Fibroblast of lung (primary cell): ENCODE results near the gene TSHZ3. TPM values are rescaled to one million over a fixed set of nuclear protein-coding genes. Genes with fewer than 3 reads are reported as not detected.
A peak's percentile ranks its signal among the peaks of the same experiment; 100 is the strongest.

Source experiments
- DNase-seq, 2 donors: peaks; one replicate each; pipeline versions ENCODE4 v3.0.0 to v3.0.0-alpha.2; 2010; ENCODE audit warnings: low read depth in 2 of 2
- H2AFZ ChIP-seq: 2 replicates; pipeline ENCODE4 v1.5.1; 2012; ENCODE audit warnings: low read length, control low read depth, inconsistent platforms
- H3K27ac ChIP-seq: 2 replicates; pipeline ENCODE4 v1.5.1; 2011; ENCODE audit warnings: low read length, control low read depth; ENCODE audit not compliant: insufficient read depth
- H3K27me3 ChIP-seq: 2 replicates; pipeline ENCODE4 v1.5.1; 2011; ENCODE audit warnings: mild to moderate bottlenecking, low read length; ENCODE audit not compliant: control insufficient read depth, insufficient read depth
- H3K36me3 ChIP-seq: 2 replicates; pipeline ENCODE4 v1.5.1; 2011; ENCODE audit warnings: low read length; ENCODE audit not compliant: control insufficient read depth, insufficient read depth
- H3K4me1 ChIP-seq: 2 replicates; pipeline ENCODE4 v1.5.1; 2011; ENCODE audit warnings: low read length; ENCODE audit not compliant: control insufficient read depth, insufficient read depth; ENCODE audit errors: extremely low read depth
- H3K4me2 ChIP-seq: 2 replicates; pipeline ENCODE4 v1.5.1; 2011; ENCODE audit warnings: low read length, control low read depth; ENCODE audit not compliant: insufficient read depth; ENCODE audit errors: extremely low read depth
- H3K4me3 ChIP-seq, 4 experiments: fragments of 200-600 bp in 1 of 4; sonication (generic) in 1 of 4; replicated peaks in 1 of 4; 2 replicates each; pipeline ENCODE4 v1.5.1; 2011 to 2016; ENCODE audit warnings: low read length in 4 of 4, low read depth in 3 of 4, mild to moderate bottlenecking in 3 of 4, control low read depth in 2 of 4, inconsistent platforms in 1 of 4, mixed read lengths in 1 of 4; ENCODE audit not compliant: insufficient read depth in 1 of 4; ENCODE audit errors: control extremely low read depth in 1 of 4
- H3K79me2 ChIP-seq: 2 replicates; pipeline ENCODE4 v1.5.1; 2012; ENCODE audit warnings: mild to moderate bottlenecking, low read length, inconsistent platforms; ENCODE audit not compliant: control insufficient read depth, insufficient read depth
- H3K9ac ChIP-seq: 2 replicates; pipeline ENCODE4 v1.5.1; 2011; ENCODE audit warnings: mild to moderate bottlenecking, low read length, control low read depth; ENCODE audit not compliant: insufficient read depth
- H3K9me3 ChIP-seq: 2 replicates; pipeline ENCODE4 v1.5.1; 2012; ENCODE audit warnings: low read depth, low read length; ENCODE audit not compliant: control insufficient read depth, insufficient read depth
- H4K20me1 ChIP-seq: 2 replicates; pipeline ENCODE4 v1.5.1; 2011; ENCODE audit warnings: low read length; ENCODE audit not compliant: control insufficient read depth, insufficient read depth; ENCODE audit errors: extremely low read depth
- EZH2 ChIP-seq: IDR thresholded peaks from 2 replicates; pipeline ENCODE4 v1.5.1; 2012; ENCODE audit warnings: low read length, control low read depth, mild to moderate bottlenecking; ENCODE audit errors: missing control alignments
- polyA plus RNA-seq, 2 donors: library from polyadenylated mRNA; depleted of rRNA in 1 of 2; stranded (reverse) in 1 of 2; unstranded in 1 of 2; fragments of >200 nt; gene quantifications; 2 replicates each; pipeline ENCODE4 v1.2.1, GENCODE V29; 2011 to 2012; ENCODE audit warnings: missing spikeins in 1 of 2
- total RNA-seq: library from RNA; depleted of rRNA; stranded (reverse); fragments of >200 nt; gene quantifications from 2 replicates; pipeline ENCODE4 v1.2.1, GENCODE V29; 2014
- TF ChIP-seq, protein P1 (sequence below), 2 donors: IDR thresholded peaks in 1 of 2; conservative IDR thresholded peaks in 1 of 2; 1 replicate in 1 of 2; 2 replicates in 1 of 2; pipeline ENCODE4 v1.5.1; 2011 to 2012; ENCODE audit warnings: low read length in 2 of 2, control low read depth in 1 of 2, inconsistent platforms in 1 of 2, low read depth in 1 of 2, mild to moderate bottlenecking in 1 of 2

TSHZ3 gene
- total and polyA plus RNA-seq, 2 donors (not counting 1 experiment from before 2014, with no cell fraction given) = 7.0 to 17.3 TPM

DNA sequence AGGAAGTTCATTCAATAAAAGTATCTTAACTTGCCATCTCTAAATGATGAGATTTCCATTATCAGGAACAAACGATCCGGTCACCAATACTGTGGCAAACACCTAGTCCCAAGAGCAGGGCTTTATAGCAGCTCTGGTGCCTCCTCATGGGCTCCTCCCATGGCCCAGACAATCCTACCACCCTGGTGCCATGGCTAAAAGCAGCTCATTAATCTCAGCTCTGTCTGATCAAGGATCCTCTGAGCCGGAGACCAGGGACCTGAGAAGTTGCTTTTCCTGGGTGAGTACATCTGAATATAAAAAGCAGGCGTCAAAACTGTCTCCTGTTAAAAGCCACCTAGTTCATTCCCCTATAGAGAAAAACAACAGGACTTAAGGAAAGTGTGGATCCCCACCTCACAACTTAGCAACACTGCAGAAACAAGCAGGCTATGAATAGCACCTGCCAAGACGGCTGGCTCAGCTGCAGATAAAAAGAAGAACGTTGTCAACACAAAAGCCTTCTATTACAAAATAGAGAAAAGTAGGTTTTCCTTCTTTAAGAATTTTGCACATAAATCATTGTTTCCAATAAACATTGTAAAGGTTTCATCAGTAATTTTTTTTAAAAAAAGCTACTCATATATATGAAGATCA, 30.3 kb downstream of the TSHZ3 start:
- Histone ChIP-seq H3K36me3 (peaks cover 3% of the 10 kb centered on the region), H3K9ac (no peak overlapping the region), H4K20me1 (no peaks in the 10 kb centered on the region), H3K27ac (no peak overlapping the region), H3K4me1 (no peaks in the 10 kb centered on the region), H3K9me3 (no peaks in the 10 kb centered on the region), H2AFZ (no peak overlapping the region), H3K4me2 (no peak overlapping the region), H3K79me2 (peaks cover 70% of the 10 kb centered on the region), H3K4me3 (no peak overlapping the region), H3K27me3 (no peaks in the 10 kb centered on the region)
- no peak for DNase-seq
- TF ChIP-seq, protein P1, sequence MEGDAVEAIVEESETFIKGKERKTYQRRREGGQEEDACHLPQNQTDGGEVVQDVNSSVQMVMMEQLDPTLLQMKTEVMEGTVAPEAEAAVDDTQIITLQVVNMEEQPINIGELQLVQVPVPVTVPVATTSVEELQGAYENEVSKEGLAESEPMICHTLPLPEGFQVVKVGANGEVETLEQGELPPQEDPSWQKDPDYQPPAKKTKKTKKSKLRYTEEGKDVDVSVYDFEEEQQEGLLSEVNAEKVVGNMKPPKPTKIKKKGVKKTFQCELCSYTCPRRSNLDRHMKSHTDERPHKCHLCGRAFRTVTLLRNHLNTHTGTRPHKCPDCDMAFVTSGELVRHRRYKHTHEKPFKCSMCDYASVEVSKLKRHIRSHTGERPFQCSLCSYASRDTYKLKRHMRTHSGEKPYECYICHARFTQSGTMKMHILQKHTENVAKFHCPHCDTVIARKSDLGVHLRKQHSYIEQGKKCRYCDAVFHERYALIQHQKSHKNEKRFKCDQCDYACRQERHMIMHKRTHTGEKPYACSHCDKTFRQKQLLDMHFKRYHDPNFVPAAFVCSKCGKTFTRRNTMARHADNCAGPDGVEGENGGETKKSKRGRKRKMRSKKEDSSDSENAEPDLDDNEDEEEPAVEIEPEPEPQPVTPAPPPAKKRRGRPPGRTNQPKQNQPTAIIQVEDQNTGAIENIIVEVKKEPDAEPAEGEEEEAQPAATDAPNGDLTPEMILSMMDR (conservative IDR thresholded peaks at IDR 0.05 in 1 of 2, IDR thresholded peaks at IDR 0.05 in 1 of 2; ENCODE audit: low read depth in 1 of 2, low read length in 2 of 2) = no peak
- no peak for TF ChIP-seq EZH2

DNA sequence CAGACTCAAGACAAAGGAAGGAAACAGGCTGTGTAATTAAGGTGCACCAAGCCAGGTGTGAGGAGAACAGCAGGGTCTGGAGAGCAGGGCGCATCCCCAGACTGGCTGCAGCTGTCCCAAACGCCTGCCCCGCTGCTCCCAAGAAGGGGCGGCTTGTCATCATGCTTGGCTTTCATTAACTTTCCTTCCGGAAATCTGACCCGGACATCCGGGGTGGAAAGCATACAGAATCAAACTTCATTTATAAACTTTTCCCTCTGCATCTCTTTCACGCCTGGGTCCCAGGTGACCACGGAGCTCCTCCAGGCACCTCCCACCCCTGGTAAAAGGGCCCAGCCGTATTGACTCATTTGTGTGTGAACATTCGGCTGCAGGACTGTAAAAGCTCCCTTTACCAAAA, 31.7 kb downstream of the TSHZ3 start:
- no peaks in the 10 kb centered on the region for H3K4me1 ChIP-seq
- no peak overlapping the region for H2AFZ ChIP-seq
- H3K27ac ChIP-seq = peak overlapping the region; percentile 27
- H3K36me3 ChIP-seq = peaks cover 3% of the 10 kb centered on the region
- H4K20me1 ChIP-seq = no peaks in the 10 kb centered on the region
- H3K27me3 ChIP-seq = no peaks in the 10 kb centered on the region
- H3K9me3 ChIP-seq = no peaks in the 10 kb centered on the region
- no peak for DNase-seq
- peak overlapping the region; percentile 44 for H3K4me2 ChIP-seq
- no peak for TF ChIP-seq EZH2
- H3K79me2 ChIP-seq = peaks cover 65% of the 10 kb centered on the region
- no peak overlapping the region for H3K9ac ChIP-seq
- no peak overlapping the region for H3K4me3 ChIP-seq

- H3K27me3 ChIP-seq = no peaks in the 10 kb centered on the region
- TF ChIP-seq EZH2 = no peak
- TF ChIP-seq, protein P1 (conservative IDR thresholded peaks at IDR 0.05 in 1 of 2, IDR thresholded peaks at IDR 0.05 in 1 of 2; ENCODE audit: low read depth in 1 of 2, low read length in 2 of 2) = peak in 1 of 2 donors; percentile 5
- peak overlapping the region; percentile 44 for H3K4me2 ChIP-seq
- H3K9me3 ChIP-seq = no peaks in the 10 kb centered on the region
- H3K79me2 ChIP-seq = peaks cover 60% of the 10 kb centered on the region
- no peak overlapping the region for H3K9ac ChIP-seq
- peaks cover 3% of the 10 kb centered on the region for H3K36me3 ChIP-seq
- no peak overlapping the region for H2AFZ ChIP-seq
- no peak for DNase-seq
- H3K4me3 ChIP-seq = peak overlapping the region in 2 of 4 experiments; percentile 2 to 8
- H3K27ac ChIP-seq = peak overlapping the region; percentile 27
- H3K4me1 ChIP-seq = no peaks in the 10 kb centered on the region
- H4K20me1 ChIP-seq = no peaks in the 10 kb centered on the region
Observed at GRCh38 chr19:31317093-31317492, 32.1 kb downstream of the TSHZ3 start.
